Right ventricle myocardium superior (tissue), 1 donor: ENCODE data around the gene MAP3K19. TPM values are rescaled to one million over a fixed set of nuclear protein-coding genes. Genes with fewer than 3 reads are reported as not detected.
"Not testable (repeated sequence)": the region's sequence is repeated elsewhere in the genome, so short reads cannot be mapped to it uniquely, and the experiment has no call there.

Source experiments
- ATAC-seq: fragments of 200-7000 bp; cut with Tn5 transposase; one replicate; pipeline ENCODE4 v1.9.1; 2020; ENCODE audit warnings: mild to moderate bottlenecking; ENCODE audit not compliant: poor library complexity
- DNase-seq: peaks from one replicate; pipeline ENCODE4 v3.0.0-alpha.2; 2020
- intact Hi-C: fragments of 100-400 bp; cut with DNase I; formaldehyde crosslinking; loops from one replicate; pipeline ENCODE4 v1.11.2; 2022
- total RNA-seq: library from RNA; stranded (reverse); fragmentation: NEBNext Ultra II Directional; extraction: Animal tissue kit (Norgen Biotek cat#: 25700); gene quantifications from one replicate; pipeline ENCODE4 v1.2.1, GENCODE V29; 2021
- donor health status: DM: no; HTN: yes; CAD: no; lungs with severe emphysema.

The MAP3K19 gene
- total RNA-seq, 1 donor from 2014 or later, result not detected

- DNase-seq (no peak), ATAC-seq (no peak)
- intact Hi-C loops, result no loop called here
These were observed 37.9 kb downstream of the MAP3K19 start for GRCh38 chr2:135009339-135009738.

GRCh38 chr2:135005753-135006152 lies 41.5 kb downstream of the MAP3K19 start:
- DNase-seq, result no peak
- ATAC-seq, result no peak
- intact Hi-C loops, result no loop called here

- DNase-seq, result peak; percentile 78
These were observed 43.1 kb downstream of the MAP3K19 start for GRCh38 chr2:135004005-135004746.

GRCh38 chr2:135002836-135003235 lies 44.4 kb downstream of the MAP3K19 start:
- ATAC-seq, result no peak

More at GRCh38 chr2:135004005-135004746, 43.1 kb downstream of the MAP3K19 start:
- intact Hi-C loops, result loop anchor here (5.0 kb wide), 1 partner anchor 708 kb away; no protein-coding TSS in a partner anchor
- ATAC-seq, result peak; percentile 99

GRCh38 chr2:134999521-134999920 lies 47.7 kb downstream of the MAP3K19 start:
- intact Hi-C loops, result no loop called here
- ATAC-seq (no peak), DNase-seq (no peak)

More at GRCh38 chr2:135002836-135003235, 44.4 kb downstream of the MAP3K19 start:
- DNase-seq, result no peak
- intact Hi-C loops, result loop anchor here (5.0 kb wide), 1 partner anchor 709 kb away; no protein-coding TSS in a partner anchor

- intact Hi-C loops, result no loop called here
- no peak for DNase-seq
- ATAC-seq, result no peak
These were observed 58.1 kb downstream of the MAP3K19 start for GRCh38 chr2:134988994-134989605.

- ATAC-seq, result no peak
- intact Hi-C loops, result no loop called here
- no peak for DNase-seq
These were observed 62.2 kb downstream of the MAP3K19 start for GRCh38 chr2:134985061-134985460.

GRCh38 chr2:134982603-134983002 lies 64.6 kb downstream of the MAP3K19 start:
- ATAC-seq (no peak), DNase-seq (no peak)
- intact Hi-C loops, result no loop called here

GRCh38 chr2:134980639-134981038 lies 66.6 kb downstream of the MAP3K19 start:
- ATAC-seq, result no peak
- DNase-seq, result no peak
- intact Hi-C loops, result no loop called here

- DNase-seq (no peak), ATAC-seq (no peak)
- intact Hi-C loops, result no loop called here
These were observed 68.0 kb downstream of the MAP3K19 start for GRCh38 chr2:134979221-134979620.

GRCh38 chr2:134977104-134977503 lies 70.1 kb downstream of the MAP3K19 start:
- intact Hi-C loops, ATAC-seq, DNase-seq: not testable (repeated sequence)

GRCh38 chr2:134976074-134976702 lies 71.1 kb downstream of the MAP3K19 start:
- intact Hi-C loops, result no loop called here
- peak; percentile 57 for ATAC-seq
- DNase-seq, result no peak

GRCh38 chr2:134975281-134976009 lies 71.8 kb downstream of the MAP3K19 start:
- DNase-seq, result no peak
- intact Hi-C loops, result no loop called here
- ATAC-seq, result peak; percentile 61

- no peak for ATAC-seq
- intact Hi-C loops, result no loop called here
- no peak for DNase-seq
These were observed 73.8 kb downstream of the MAP3K19 start for GRCh38 chr2:134973241-134974138.

- ATAC-seq, intact Hi-C loops, DNase-seq: not testable (repeated sequence)
These were observed 80.1 kb downstream of the MAP3K19 start for GRCh38 chr2:134967166-134967565.

- no peak for DNase-seq
- intact Hi-C loops, result no loop called here
- ATAC-seq, result no peak
These were observed 89.8 kb downstream of the MAP3K19 start for GRCh38 chr2:134957477-134957876.

- intact Hi-C loops, result no loop called here
- DNase-seq (no peak), ATAC-seq (no peak)
These were observed 91.5 kb downstream of the MAP3K19 start for GRCh38 chr2:134955744-134956143.

- intact Hi-C loops, result no loop called here
- DNase-seq, result no peak
- ATAC-seq, result no peak
These were observed 93.2 kb downstream of the MAP3K19 start for GRCh38 chr2:134954065-134954464.
